Stimulated activated CD8-positive, alpha-beta memory T cell treated with anti-CD3 and anti-CD28 coated beads, Interleukin-12 subunit alpha, Interleukin-12 subunit beta, amount 100 ng/mL, for 4 hours (primary cell): ENCODE data around the gene MRPS33.
"Not testable (repeated sequence)": the region's sequence is repeated elsewhere in the genome, so short reads cannot be mapped to it uniquely, and the experiment has no call there.

Experiments used
- DNase-seq: peaks from one replicate; pipeline ENCODE4 v3.0.0-alpha.2; 2020; ENCODE audit warnings: low read depth

The MRPS33 gene

GRCh38 chr7:141012044-141012685 lies 2.6 kb downstream of the MRPS33 start:
- DNase-seq, result peak; percentile 54

GRCh38 chr7:141011443-141011842 lies 3.3 kb downstream of the MRPS33 start:
- no peak for DNase-seq

- DNase-seq, result no peak
Observed at GRCh38 chr7:141003172-141004065, 11.3 kb downstream of the MRPS33 start.

- no peak for DNase-seq
Observed at GRCh38 chr7:141001546-141001945, 13.2 kb downstream of the MRPS33 start.

GRCh38 chr7:141001122-141001521 lies 13.6 kb downstream of the MRPS33 start:
- no peak for DNase-seq

GRCh38 chr7:140998715-140999114 lies 16.0 kb downstream of the MRPS33 start:
- DNase-seq, result no peak

- DNase-seq, result no peak
Observed at GRCh38 chr7:140992422-140992821, 22.3 kb downstream of the MRPS33 start.

- DNase-seq, result no peak
Observed at GRCh38 chr7:140990193-140990962, 24.4 kb downstream of the MRPS33 start.

- DNase-seq, result no peak
Observed at GRCh38 chr7:140989068-140989467, 25.7 kb downstream of the MRPS33 start.

- no peak for DNase-seq
Observed at GRCh38 chr7:140983802-140984201, 30.9 kb downstream of the MRPS33 start.

- DNase-seq, result no peak
Observed at GRCh38 chr7:140982508-140982907, 32.2 kb downstream of the MRPS33 start.

- no peak for DNase-seq
Observed at GRCh38 chr7:140981951-140982350, 32.8 kb downstream of the MRPS33 start.

GRCh38 chr7:140977741-140978140 lies 37.0 kb downstream of the MRPS33 start:
- no peak for DNase-seq

GRCh38 chr7:140972876-140973829 lies 41.6 kb downstream of the MRPS33 start:
- DNase-seq, result no peak

GRCh38 chr7:140972344-140972743 lies 42.4 kb downstream of the MRPS33 start:
- DNase-seq, result no peak

GRCh38 chr7:140967438-140967837 lies 47.3 kb downstream of the MRPS33 start:
- no peak for DNase-seq

GRCh38 chr7:140966561-140967233 lies 48.1 kb downstream of the MRPS33 start:
- no peak for DNase-seq

- no peak for DNase-seq
Observed at GRCh38 chr7:140961117-140961516, 53.6 kb downstream of the MRPS33 start.

- not testable (repeated sequence) for DNase-seq
Observed at GRCh38 chr7:140956997-140957396, 57.8 kb downstream of the MRPS33 start.
